Dendritic cell treated with granulocyte-macrophage colony-stimulating factor and Interleukin-4, amounts not matched to agents 40 ng/mL and 50 ng/mL, for 4 days (primary cell): Measurements from ENCODE around the gene HPS5.
A peak's percentile ranks its signal among the peaks of the same experiment; 100 is the strongest.

Source experiments
- H3K27ac Mint-ChIP-seq: one replicate; pipeline ENCODE4 v1.8.0; 2022; ENCODE audit warnings: mild to moderate bottlenecking, mixed read lengths
- H3K27me3 Mint-ChIP-seq: one replicate; pipeline ENCODE4 v1.8.0; 2022; ENCODE audit warnings: mild to moderate bottlenecking, mixed read lengths
- H3K36me3 Mint-ChIP-seq: one replicate; pipeline ENCODE4 v1.8.0; 2022; ENCODE audit warnings: low read depth, mixed read lengths
- H3K4me1 Mint-ChIP-seq: one replicate; pipeline ENCODE4 v1.8.0; 2022; ENCODE audit warnings: low read depth, mixed read lengths
- H3K4me3 Mint-ChIP-seq: one replicate; pipeline ENCODE4 v1.8.0; 2022; ENCODE audit warnings: mild to moderate bottlenecking, moderate library complexity, mixed read lengths
- H3K9me3 Mint-ChIP-seq: one replicate; pipeline ENCODE4 v1.8.0; 2022; ENCODE audit warnings: mixed read lengths
- intact Hi-C: fragments of 100-400 bp; cut with micrococcal nuclease; formaldehyde crosslinking; loops from one replicate; pipeline ENCODE4 v1.15.0; 2022

The HPS5 gene

DNA sequence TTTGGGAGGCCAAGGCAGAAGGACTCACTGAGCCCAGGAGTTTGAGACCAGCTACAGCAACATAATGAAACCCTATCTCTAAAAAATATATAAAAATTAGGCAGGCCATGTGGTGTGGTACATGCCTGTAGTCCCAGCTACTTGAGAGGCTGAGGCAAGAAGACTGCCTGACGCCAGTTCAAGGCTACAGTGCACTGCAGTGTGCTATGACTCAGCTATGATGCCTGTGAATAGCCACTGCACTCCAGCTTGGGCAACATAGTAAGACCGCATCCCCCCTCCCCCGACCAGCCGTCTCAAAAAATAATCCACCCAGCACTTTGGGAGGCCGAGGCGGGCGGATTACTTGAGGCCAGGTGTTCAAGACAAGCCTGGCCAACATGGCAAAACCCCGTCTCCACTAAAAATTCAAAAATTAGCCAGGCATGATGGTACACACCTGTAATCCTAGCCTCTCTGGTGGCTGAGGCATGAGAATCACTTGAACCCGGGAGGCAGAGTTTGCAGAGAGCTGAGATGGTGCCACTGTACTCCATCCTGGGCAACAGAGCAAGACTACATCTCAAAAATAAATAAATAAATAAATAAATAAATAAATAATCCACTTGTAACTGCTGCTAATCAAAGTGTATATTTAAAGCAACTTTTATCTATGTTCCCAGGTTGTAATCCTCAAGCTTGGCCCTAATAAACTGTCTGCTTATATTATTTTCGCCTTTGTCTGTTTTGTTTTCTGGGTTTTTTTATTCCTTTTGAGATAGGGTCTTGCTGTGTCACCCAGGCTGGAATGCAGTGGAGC is 7.8 kb downstream of the HPS5 start:
- Mint-ChIP-seq H3K9me3 (no peaks in the 10 kb centered on the region), H3K4me1 (peaks cover 66% of the 10 kb centered on the region), H3K36me3 (peaks cover 85% of the 10 kb centered on the region), H3K4me3 (peak overlapping the region; percentile 41), H3K27ac (peak overlapping the region; percentile 82), H3K27me3 (no peaks in the 10 kb centered on the region)
- intact Hi-C loops, result loop anchor here (1.0 kb wide), 1 partner anchor 7 kb away; no protein-coding TSS in a partner anchor

- Mint-ChIP-seq H3K4me1 (peaks cover 55% of the 10 kb centered on the region), H3K27ac (peak overlapping the region; percentile 82), H3K27me3 (no peaks in the 10 kb centered on the region), H3K36me3 (peaks cover 85% of the 10 kb centered on the region), H3K9me3 (no peaks in the 10 kb centered on the region), H3K4me3 (peak overlapping the region; percentile 26)
- intact Hi-C loops, result loop anchor here (1.0 kb wide), 1 partner anchor 8 kb away; no protein-coding TSS in a partner anchor
Measured at GRCh38 chr11:18312663-18313420, 9.1 kb downstream of the HPS5 start.

DNA sequence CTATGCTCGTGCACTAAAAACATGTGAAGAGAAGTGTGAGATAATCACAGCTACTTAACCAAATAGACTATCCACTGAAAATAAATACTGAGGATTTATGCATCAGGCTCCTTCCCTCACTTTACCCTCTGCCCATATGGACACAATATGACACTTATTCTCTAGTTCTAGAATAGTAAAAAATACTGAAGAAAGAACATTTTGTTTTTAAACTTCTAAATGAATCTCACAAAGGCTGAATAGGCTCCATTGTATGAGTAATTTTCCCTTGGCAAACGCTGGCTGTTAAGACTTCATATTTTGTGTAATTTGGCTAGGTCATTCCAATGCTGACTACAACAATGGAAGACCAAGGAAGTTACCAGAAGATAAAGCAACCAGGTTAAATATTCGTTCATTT is 9.9 kb downstream of the HPS5 start:
- intact Hi-C loops, result no loop called here
- Mint-ChIP-seq H3K9me3 (no peaks in the 10 kb centered on the region), H3K4me3 (no peak overlapping the region), H3K4me1 (peaks cover 50% of the 10 kb centered on the region), H3K36me3 (peaks cover 85% of the 10 kb centered on the region), H3K27me3 (no peaks in the 10 kb centered on the region), H3K27ac (peak overlapping the region; percentile 55)

GRCh38 chr11:18310800-18311340 is 11.1 kb downstream of the HPS5 start:
- H3K27ac Mint-ChIP-seq, result peak overlapping the region; percentile 55
- H3K9me3 Mint-ChIP-seq, result no peaks in the 10 kb centered on the region
- intact Hi-C loops, result no loop called here
- no peaks in the 10 kb centered on the region for H3K27me3 Mint-ChIP-seq
- no peak overlapping the region for H3K4me3 Mint-ChIP-seq
- peaks cover 85% of the 10 kb centered on the region for H3K36me3 Mint-ChIP-seq
- peaks cover 51% of the 10 kb centered on the region for H3K4me1 Mint-ChIP-seq

DNA sequence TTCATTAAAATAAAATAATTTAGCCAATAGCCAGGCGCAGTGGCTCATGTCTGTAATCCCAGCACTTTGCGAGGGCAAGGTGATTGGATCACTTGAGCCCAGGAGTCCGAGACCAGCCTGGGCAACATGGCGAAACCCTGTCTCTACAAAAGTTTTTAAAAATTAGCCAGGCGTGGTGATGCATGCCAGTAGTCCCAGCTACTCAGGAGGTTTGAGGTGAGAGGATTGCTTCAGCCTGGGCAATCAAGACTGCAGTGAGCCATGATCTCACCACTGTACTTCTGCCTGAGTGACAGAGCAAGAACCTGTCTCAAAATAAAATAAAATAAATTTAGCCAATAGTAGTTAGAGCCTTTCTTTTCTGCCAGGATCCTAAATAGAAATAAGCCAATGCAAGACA is 12.2 kb downstream of the HPS5 start:
- H3K27ac Mint-ChIP-seq, result no peak overlapping the region
- no peaks in the 10 kb centered on the region for H3K9me3 Mint-ChIP-seq
- peaks cover 40% of the 10 kb centered on the region for H3K4me1 Mint-ChIP-seq
- H3K27me3 Mint-ChIP-seq, result no peaks in the 10 kb centered on the region
- peaks cover 89% of the 10 kb centered on the region for H3K36me3 Mint-ChIP-seq
- H3K4me3 Mint-ChIP-seq, result no peak overlapping the region
- intact Hi-C loops, result no loop called here

GRCh38 chr11:18308242-18308641 is 13.7 kb downstream of the HPS5 start:
- H3K36me3 Mint-ChIP-seq, result peaks cover 94% of the 10 kb centered on the region
- peak overlapping the region; percentile 43 for H3K27ac Mint-ChIP-seq

GRCh38 chr11:18307461-18308139 is 14.3 kb downstream of the HPS5 start:
- no peaks in the 10 kb centered on the region for H3K9me3 Mint-ChIP-seq
- no peaks in the 10 kb centered on the region for H3K27me3 Mint-ChIP-seq
- intact Hi-C loops, result no loop called here
- H3K4me1 Mint-ChIP-seq, result peaks cover 26% of the 10 kb centered on the region
- no peak overlapping the region for H3K27ac Mint-ChIP-seq
- peaks cover 99% of the 10 kb centered on the region for H3K36me3 Mint-ChIP-seq
- H3K4me3 Mint-ChIP-seq, result no peak overlapping the region

More at GRCh38 chr11:18308242-18308641, 13.7 kb downstream of the HPS5 start:
- no peak overlapping the region for H3K4me3 Mint-ChIP-seq
- H3K4me1 Mint-ChIP-seq, result peaks cover 31% of the 10 kb centered on the region
- no peaks in the 10 kb centered on the region for H3K27me3 Mint-ChIP-seq
- intact Hi-C loops, result no loop called here
- H3K9me3 Mint-ChIP-seq, result no peaks in the 10 kb centered on the region

- Mint-ChIP-seq H3K4me3 (no peak overlapping the region), H3K4me1 (peaks cover 25% of the 10 kb centered on the region), H3K36me3 (peaks cover 93% of the 10 kb centered on the region), H3K9me3 (no peaks in the 10 kb centered on the region), H3K27ac (no peak overlapping the region), H3K27me3 (no peaks in the 10 kb centered on the region)
- intact Hi-C loops, result no loop called here
Measured at GRCh38 chr11:18304745-18305144, 17.2 kb downstream of the HPS5 start.

DNA sequence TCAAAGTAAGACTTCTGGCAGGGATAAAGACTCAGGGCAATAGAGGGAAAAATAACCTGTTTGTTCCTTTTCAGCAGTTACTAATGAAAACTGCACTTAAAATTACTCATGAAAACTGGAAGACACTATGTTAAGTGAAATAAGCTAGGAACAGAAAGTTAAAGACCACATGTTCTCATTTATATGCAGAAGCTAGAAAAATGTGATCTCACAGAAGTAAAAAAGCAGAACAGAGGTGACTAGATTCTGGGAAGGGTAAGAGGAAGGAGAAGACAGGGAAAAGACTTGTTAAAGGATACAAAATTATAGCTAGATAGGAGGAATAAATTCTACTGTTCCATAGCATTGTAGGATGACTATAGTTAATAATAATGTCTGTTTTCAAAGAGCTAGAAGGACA is 22.2 kb downstream of the HPS5 start:
- H3K36me3 Mint-ChIP-seq, result peaks cover 90% of the 10 kb centered on the region
- H3K27ac Mint-ChIP-seq, result peak overlapping the region; percentile 79
- H3K4me3 Mint-ChIP-seq, result peak overlapping the region; percentile 4
- H3K9me3 Mint-ChIP-seq, result no peaks in the 10 kb centered on the region
- peaks cover 45% of the 10 kb centered on the region for H3K4me1 Mint-ChIP-seq
- intact Hi-C loops, result no loop called here
- no peaks in the 10 kb centered on the region for H3K27me3 Mint-ChIP-seq

GRCh38 chr11:18295316-18295715 is 26.6 kb downstream of the HPS5 start:
- peak overlapping the region; percentile 80 for H3K27ac Mint-ChIP-seq
- no peaks in the 10 kb centered on the region for H3K9me3 Mint-ChIP-seq
- intact Hi-C loops, result loop anchor here (2.0 kb wide), 1 partner anchor 15 kb away; no protein-coding TSS in a partner anchor
- H3K4me1 Mint-ChIP-seq, result peaks cover 40% of the 10 kb centered on the region
- no peak overlapping the region for H3K4me3 Mint-ChIP-seq
- H3K36me3 Mint-ChIP-seq, result peaks cover 93% of the 10 kb centered on the region
- no peaks in the 10 kb centered on the region for H3K27me3 Mint-ChIP-seq

DNA sequence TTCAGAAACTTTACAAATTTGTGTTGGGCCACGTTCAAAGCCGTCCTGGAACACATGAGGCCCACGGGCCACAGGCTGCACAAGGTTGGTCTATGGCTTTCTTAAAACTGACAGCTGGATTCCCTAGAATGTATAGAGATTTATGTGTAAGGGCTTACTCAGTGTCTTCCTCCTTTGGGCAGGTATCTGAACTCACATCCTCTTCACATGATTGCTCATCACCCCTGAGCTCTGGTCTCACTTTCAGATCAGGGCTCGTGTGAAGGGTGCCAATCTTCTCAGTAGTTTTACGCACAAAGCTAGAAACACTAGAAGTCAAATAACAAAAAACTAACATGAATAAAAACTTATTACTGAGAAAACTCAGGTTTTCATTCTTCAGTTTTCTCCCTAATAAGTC is 27.1 kb downstream of the HPS5 start:
- no peaks in the 10 kb centered on the region for H3K9me3 Mint-ChIP-seq
- peaks cover 36% of the 10 kb centered on the region for H3K4me1 Mint-ChIP-seq
- H3K27me3 Mint-ChIP-seq, result no peaks in the 10 kb centered on the region
- intact Hi-C loops, result loop anchor here (2.0 kb wide), 1 partner anchor 14 kb away; no protein-coding TSS in a partner anchor
- peak overlapping the region; percentile 63 for H3K27ac Mint-ChIP-seq
- H3K4me3 Mint-ChIP-seq, result no peak overlapping the region
- peaks cover 93% of the 10 kb centered on the region for H3K36me3 Mint-ChIP-seq

- no peak overlapping the region for H3K27ac Mint-ChIP-seq
- H3K4me3 Mint-ChIP-seq, result no peak overlapping the region
- no peaks in the 10 kb centered on the region for H3K27me3 Mint-ChIP-seq
- peaks cover 16% of the 10 kb centered on the region for H3K4me1 Mint-ChIP-seq
- no peaks in the 10 kb centered on the region for H3K9me3 Mint-ChIP-seq
- peaks cover 92% of the 10 kb centered on the region for H3K36me3 Mint-ChIP-seq
- intact Hi-C loops, result no loop called here
Measured at GRCh38 chr11:18288911-18289310, 33.0 kb downstream of the HPS5 start.

DNA sequence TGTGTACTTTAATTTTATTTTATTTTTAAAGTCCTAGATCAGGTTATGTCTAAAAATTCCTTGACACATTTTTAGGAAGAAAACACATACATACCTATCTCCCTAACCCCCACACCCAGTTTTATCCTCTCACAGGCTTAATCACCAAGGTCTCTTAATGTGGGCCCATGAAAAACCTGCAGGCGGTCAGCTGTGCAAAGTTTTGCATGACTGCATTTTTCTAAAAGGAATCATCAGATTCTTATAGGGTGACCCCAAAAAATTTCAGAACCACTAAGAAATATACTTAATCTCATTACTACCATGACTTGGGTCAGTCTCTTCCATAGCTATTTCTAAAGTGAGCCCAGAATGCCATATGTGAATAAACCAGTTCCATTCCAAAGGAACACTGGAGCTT is 36.1 kb downstream of the HPS5 start:
- intact Hi-C loops, result no loop called here
- no peak overlapping the region for H3K4me3 Mint-ChIP-seq
- no peaks in the 10 kb centered on the region for H3K27me3 Mint-ChIP-seq
- H3K36me3 Mint-ChIP-seq, result peaks cover 92% of the 10 kb centered on the region
- H3K27ac Mint-ChIP-seq, result no peak overlapping the region
- no peaks in the 10 kb centered on the region for H3K9me3 Mint-ChIP-seq
- peaks cover 24% of the 10 kb centered on the region for H3K4me1 Mint-ChIP-seq
